ENCODE results near the gene COL23A1.

The COL23A1 gene

DNA sequence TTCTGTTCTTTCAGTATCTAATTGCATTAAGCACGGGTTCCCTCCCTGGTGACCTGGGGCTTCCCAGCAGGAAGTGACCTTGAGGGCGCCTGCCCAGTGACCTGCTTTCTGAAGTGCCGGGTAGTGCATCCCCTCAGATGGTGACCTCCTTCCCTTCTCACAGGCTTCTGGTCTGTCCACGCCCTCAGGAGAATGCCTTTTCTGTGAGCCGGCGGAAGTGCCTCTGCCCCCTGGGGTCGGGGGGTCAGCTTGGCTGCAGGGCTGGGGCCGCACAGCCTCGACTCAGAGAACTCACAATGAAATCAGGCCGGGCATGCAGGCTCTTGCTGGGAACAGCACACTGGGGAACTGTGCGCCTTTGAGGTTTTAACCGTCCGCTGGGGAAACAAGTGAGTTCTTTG is 233.1 kb downstream of the COL23A1 start:
- DNase-seq (ENCODE audit: low read depth) = no peak
- no peak overlapping the region for H3K4me3 ChIP-seq (ENCODE audit: low read depth, low read length)
- TF ChIP-seq, protein P1, sequence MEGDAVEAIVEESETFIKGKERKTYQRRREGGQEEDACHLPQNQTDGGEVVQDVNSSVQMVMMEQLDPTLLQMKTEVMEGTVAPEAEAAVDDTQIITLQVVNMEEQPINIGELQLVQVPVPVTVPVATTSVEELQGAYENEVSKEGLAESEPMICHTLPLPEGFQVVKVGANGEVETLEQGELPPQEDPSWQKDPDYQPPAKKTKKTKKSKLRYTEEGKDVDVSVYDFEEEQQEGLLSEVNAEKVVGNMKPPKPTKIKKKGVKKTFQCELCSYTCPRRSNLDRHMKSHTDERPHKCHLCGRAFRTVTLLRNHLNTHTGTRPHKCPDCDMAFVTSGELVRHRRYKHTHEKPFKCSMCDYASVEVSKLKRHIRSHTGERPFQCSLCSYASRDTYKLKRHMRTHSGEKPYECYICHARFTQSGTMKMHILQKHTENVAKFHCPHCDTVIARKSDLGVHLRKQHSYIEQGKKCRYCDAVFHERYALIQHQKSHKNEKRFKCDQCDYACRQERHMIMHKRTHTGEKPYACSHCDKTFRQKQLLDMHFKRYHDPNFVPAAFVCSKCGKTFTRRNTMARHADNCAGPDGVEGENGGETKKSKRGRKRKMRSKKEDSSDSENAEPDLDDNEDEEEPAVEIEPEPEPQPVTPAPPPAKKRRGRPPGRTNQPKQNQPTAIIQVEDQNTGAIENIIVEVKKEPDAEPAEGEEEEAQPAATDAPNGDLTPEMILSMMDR (IDR thresholded peaks at IDR 0.05; ENCODE audit: low read depth, low read length, missing control alignments) = no peak

DNA sequence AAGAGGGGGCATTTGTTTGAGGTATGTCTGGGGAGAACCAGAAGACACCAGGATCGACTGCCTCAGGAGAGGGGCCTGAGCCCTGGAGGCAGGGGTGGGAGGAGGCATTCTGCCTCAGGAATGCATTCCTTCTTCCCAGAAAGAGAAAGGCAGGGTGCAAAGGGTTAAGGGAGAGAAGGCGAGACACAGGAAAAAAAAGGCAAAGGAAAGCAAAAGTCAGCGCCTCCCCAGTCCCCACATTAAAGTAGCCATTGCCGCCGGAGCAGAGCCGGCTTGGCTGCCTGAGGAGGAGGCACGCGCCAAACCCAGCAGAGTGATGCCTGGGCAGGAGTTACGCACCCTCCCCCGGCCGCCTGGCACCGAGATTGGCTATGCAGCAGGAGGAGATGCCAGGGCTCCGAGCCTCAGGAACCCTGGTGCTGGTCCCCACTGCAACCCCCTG is 233.7 kb downstream of the COL23A1 start:
- DNase-seq (ENCODE audit: low read depth) = no peak

DNA sequence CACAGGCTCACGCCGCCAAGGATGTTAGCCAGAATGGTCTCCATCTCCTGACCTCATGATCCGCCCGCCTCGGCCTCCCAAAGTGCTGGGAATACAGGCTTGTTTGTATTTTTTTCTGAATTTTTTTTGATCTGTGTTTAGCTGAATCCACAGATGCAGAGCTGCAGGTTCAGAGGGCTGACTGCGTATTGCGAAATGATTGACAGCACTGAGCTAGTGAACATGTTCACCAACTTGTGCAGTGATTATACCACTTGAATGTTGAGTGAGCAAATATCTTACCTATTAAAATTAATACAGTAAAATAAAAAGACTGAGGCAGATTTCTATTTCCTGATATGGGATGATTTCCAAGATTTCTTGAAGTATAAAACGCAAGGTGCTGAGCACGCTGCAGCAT is 234.5 kb downstream of the COL23A1 start:
- no peak overlapping the region for H3K4me3 ChIP-seq (ENCODE audit: low read depth, low read length)
- DNase-seq (ENCODE audit: low read depth) = no peak
- TF ChIP-seq, protein P1 (IDR thresholded peaks at IDR 0.05; ENCODE audit: low read depth, low read length, missing control alignments) = no peak

More for the DNA sequence above, 233.7 kb downstream of the COL23A1 start:
- TF ChIP-seq, protein P1 (IDR thresholded peaks at IDR 0.05; ENCODE audit: low read depth, low read length, missing control alignments) = no peak
- H3K4me3 ChIP-seq (ENCODE audit: low read depth, low read length) = no peak overlapping the region

DNA sequence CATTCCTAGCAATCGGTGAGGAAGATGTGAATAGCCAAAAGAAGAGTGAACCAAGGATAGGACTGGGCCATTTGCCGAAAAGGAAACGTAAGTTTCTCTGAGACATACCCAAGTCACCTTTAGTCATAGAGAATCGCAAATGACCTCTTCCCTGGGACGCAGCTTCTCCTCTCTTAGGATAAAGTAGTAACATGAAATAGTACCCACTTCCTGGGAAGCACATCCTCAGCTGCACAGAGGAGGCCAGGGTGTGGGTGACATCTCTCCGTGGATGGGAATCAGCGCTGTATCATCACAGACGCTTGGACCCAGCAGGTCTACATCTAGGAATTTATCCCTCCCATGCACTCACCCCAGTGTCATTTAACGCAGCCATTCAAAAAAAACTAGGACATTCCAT is 236.7 kb downstream of the COL23A1 start:
- DNase-seq (ENCODE audit: low read depth) = no peak
- no peak overlapping the region for H3K4me3 ChIP-seq (ENCODE audit: low read depth, low read length)
- TF ChIP-seq, protein P1 (IDR thresholded peaks at IDR 0.05; ENCODE audit: low read depth, low read length, missing control alignments) = no peak

DNA sequence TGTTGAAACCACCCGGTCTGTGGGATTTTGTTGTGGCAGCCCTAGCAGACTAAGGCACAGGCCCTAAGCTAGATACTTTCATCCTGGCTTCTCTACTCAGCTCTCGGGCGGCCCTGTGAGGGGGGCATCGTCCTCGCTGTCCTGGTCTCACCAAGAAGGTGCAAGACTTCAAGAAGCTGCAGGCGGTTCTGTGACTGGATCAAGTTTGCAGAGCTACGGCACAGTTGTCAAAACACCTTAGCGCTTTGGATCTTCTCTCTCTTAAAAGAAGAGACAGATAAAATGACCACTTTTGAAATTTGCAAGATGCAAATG is 238.2 kb downstream of the COL23A1 start:
- H3K4me3 ChIP-seq (ENCODE audit: low read depth, low read length) = no peak overlapping the region

DNA sequence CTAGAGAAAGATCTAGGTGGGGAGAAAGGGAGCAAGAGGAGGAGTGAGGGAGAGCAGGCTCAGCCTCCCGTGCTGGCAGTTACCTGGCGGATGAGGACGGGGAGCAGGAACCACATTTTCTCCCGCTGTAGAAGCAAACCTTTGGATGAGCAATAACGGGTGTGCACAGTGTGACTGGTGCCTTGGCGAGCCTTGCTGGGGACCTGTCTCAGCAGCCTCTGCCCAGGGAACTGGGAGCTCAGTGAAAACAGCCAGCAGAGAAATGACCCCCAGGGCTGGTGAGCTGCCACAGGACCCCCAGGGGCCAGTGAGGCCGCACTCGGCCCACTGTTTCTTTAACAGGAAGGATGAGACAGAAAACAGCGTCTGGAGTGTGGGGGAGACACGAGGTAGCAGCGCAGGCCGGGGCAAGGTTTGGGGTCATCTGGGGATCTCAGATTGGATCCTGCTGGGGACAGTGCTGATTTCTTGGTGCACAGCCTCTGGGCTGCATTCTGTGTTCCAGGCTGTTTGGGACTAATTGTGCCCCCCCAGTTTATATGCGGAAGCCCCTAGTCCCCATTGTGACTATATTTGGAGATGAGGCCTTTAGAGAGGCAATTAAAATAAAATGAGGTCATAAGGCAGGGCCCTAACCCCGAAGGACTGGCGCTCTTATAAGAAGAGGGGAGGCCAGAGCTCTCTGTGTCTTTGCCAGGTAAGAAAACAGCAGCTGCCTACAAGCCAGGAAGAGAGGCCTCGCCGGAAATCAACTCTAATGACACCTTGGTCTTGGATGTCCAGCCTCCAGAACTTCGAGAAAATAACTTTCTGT is 238.8 kb downstream of the COL23A1 start:
- no peak overlapping the region for H3K4me3 ChIP-seq (ENCODE audit: low read depth, low read length)
- DNase-seq (ENCODE audit: low read depth) = no peak
- TF ChIP-seq, protein P1 (IDR thresholded peaks at IDR 0.05; ENCODE audit: low read depth, low read length, missing control alignments) = no peak

More for the DNA sequence above, 238.2 kb downstream of the COL23A1 start:
- TF ChIP-seq, protein P1 (IDR thresholded peaks at IDR 0.05; ENCODE audit: low read depth, low read length, missing control alignments) = no peak
- no peak for DNase-seq (ENCODE audit: low read depth)
